CD14-positive monocyte (primary cell): Measurements from ENCODE around the gene NKX1-2. TPM values are rescaled to one million over a fixed set of nuclear protein-coding genes. Genes with fewer than 3 reads are reported as not detected.
A peak's percentile ranks its signal among the peaks of the same experiment; 100 is the strongest.

Experiments used
- DNase-seq, 3 donors: peaks; one replicate each; pipeline ENCODE4 v3.0.0-alpha.2; 2011 to 2022
- H2AFZ ChIP-seq: 2 replicates; pipeline ENCODE4 v1.6.0; 2012; ENCODE audit warnings: mild to moderate bottlenecking, low read depth, low read length, inconsistent platforms; ENCODE audit not compliant: insufficient read depth, poor library complexity, severe bottlenecking
- H3K27ac ChIP-seq, 2 donors: 1 replicate in 1 of 2; 2 replicates in 1 of 2; pipeline ENCODE4 v1.5.1; 2012 to 2013; ENCODE audit warnings: low read length in 2 of 2, control low read depth in 1 of 2, inconsistent platforms in 1 of 2, low read depth in 1 of 2, mild to moderate bottlenecking in 1 of 2
- H3K27me3 ChIP-seq, 2 donors: one replicate each; pipeline versions ENCODE4 v1.6.0 to v1.6.1; 2011 to 2013; ENCODE audit warnings: low read length in 2 of 2; ENCODE audit not compliant: control insufficient read depth in 2 of 2, insufficient read depth in 2 of 2
- H3K36me3 ChIP-seq, 2 donors: replicated peaks in 1 of 2; 1 replicate in 1 of 2; 2 replicates in 1 of 2; pipeline versions ENCODE4 v1.5.1 to v1.6.1; 2012 to 2013; ENCODE audit warnings: low read length in 2 of 2, control low read depth in 1 of 2, inconsistent platforms in 1 of 2, mild to moderate bottlenecking in 1 of 2; ENCODE audit not compliant: insufficient read depth in 2 of 2, control insufficient read depth in 1 of 2
- H3K4me1 ChIP-seq, 2 donors: 1 replicate in 1 of 2; 2 replicates in 1 of 2; pipeline versions ENCODE4 v1.5.1 to v1.6.1; 2012 to 2013; ENCODE audit warnings: low read length in 2 of 2, control low read depth in 1 of 2, inconsistent platforms in 1 of 2, mild to moderate bottlenecking in 1 of 2, moderate library complexity in 1 of 2; ENCODE audit not compliant: insufficient read depth in 2 of 2, control insufficient read depth in 1 of 2
- H3K4me2 ChIP-seq: replicated peaks from 2 replicates; pipeline ENCODE3; 2012; ENCODE audit warnings: low read length, moderate library complexity, mild to moderate bottlenecking; ENCODE audit not compliant: poor library complexity, severe bottlenecking; ENCODE audit errors: extremely low read depth
- H3K4me3 ChIP-seq, 3 experiments: fragments of 200-600 bp in 1 of 3; sonication (generic) in 1 of 3; replicated peaks in 1 of 3; 1 replicate in 2 of 3; 2 replicates in 1 of 3; pipeline ENCODE4 v1.5.1; 2011 to 2013; ENCODE audit warnings: low read length in 3 of 3, mild to moderate bottlenecking in 3 of 3, control low read depth in 2 of 3, low read depth in 2 of 3, inconsistent platforms in 1 of 3, moderate library complexity in 1 of 3
- H3K79me2 ChIP-seq: 2 replicates; pipeline ENCODE4 v1.6.0; 2012; ENCODE audit warnings: mild to moderate bottlenecking, control low read depth, inconsistent platforms, low read length, moderate library complexity; ENCODE audit not compliant: insufficient read depth
- H3K9ac ChIP-seq: 2 replicates; pipeline ENCODE4 v1.6.0; 2017; ENCODE audit warnings: low read length, mild to moderate bottlenecking; ENCODE audit not compliant: insufficient read depth, poor library complexity, severe bottlenecking
- H3K9me3 ChIP-seq, 2 donors: replicated peaks in 1 of 2; 1 replicate in 1 of 2; 2 replicates in 1 of 2; pipeline versions ENCODE4 v1.5.1 to v1.6.1; 2012 to 2013; ENCODE audit warnings: low read length in 2 of 2, control low read depth in 1 of 2; ENCODE audit not compliant: control insufficient read depth in 1 of 2, insufficient read depth in 1 of 2
- H4K20me1 ChIP-seq: 2 replicates; pipeline ENCODE4 v1.6.0; 2012; ENCODE audit warnings: mild to moderate bottlenecking, low read length, control low read depth, moderate library complexity; ENCODE audit not compliant: insufficient read depth
- H3K27ac Mint-ChIP-seq, 7 donors: one replicate each; pipeline ENCODE4 v1.8.0; 2020; ENCODE audit warnings: mild to moderate bottlenecking in 7 of 7, mixed read lengths in 7 of 7, moderate library complexity in 6 of 7, inconsistent platforms in 2 of 7
- H3K27me3 Mint-ChIP-seq, 3 donors: one replicate each; pipeline ENCODE4 v1.8.0; 2021 to 2022; ENCODE audit warnings: low read depth in 3 of 3, mild to moderate bottlenecking in 3 of 3, mixed read lengths in 3 of 3, moderate library complexity in 3 of 3, inconsistent platforms in 1 of 3
- H3K36me3 Mint-ChIP-seq, 2 donors: one replicate each; pipeline ENCODE4 v1.8.0; 2020; ENCODE audit warnings: mixed read lengths in 2 of 2, inconsistent platforms in 1 of 2, mild to moderate bottlenecking in 1 of 2
- H3K4me1 Mint-ChIP-seq: one replicate; pipeline ENCODE4 v1.8.0; 2020; ENCODE audit warnings: mild to moderate bottlenecking, mixed read lengths
- H3K4me3 Mint-ChIP-seq, 2 donors: one replicate each; pipeline ENCODE4 v1.8.0; 2020; ENCODE audit warnings: mild to moderate bottlenecking in 2 of 2, mixed read lengths in 2 of 2, moderate library complexity in 1 of 2
- H3K9me3 Mint-ChIP-seq, 7 donors: one replicate each; pipeline ENCODE4 v1.8.0; 2020 to 2022; ENCODE audit warnings: mixed read lengths in 7 of 7, mild to moderate bottlenecking in 6 of 7, moderate library complexity in 6 of 7, inconsistent platforms in 2 of 7
- WGBS: methylation state at CpG from one replicate; pipeline ENCODE4 v1.1.5; 2013; ENCODE audit warnings: missing lambda C conversion rate; ENCODE audit not compliant: insufficient coverage; 5-methylcytosine and 5-hydroxymethylcytosine counted together
- intact Hi-C, 2 donors: fragments of 100-400 bp; cut with micrococcal nuclease; formaldehyde crosslinking; loops; one replicate each; pipeline versions ENCODE4 v1.15.0 to v1.15.1; 2023
- polyA plus RNA-seq, 3 donors: library from polyadenylated mRNA; depleted of rRNA in 1 of 3; unstranded in 2 of 3; stranded (reverse) in 1 of 3; fragments of 300-500 nt in 2 of 3; fragments of >200 nt in 1 of 3; fragmentation: Illumina TruSeq in 2 of 3; gene quantifications; 1 replicate in 2 of 3; 2 replicates in 1 of 3; pipeline ENCODE4 v1.2.3, GENCODE V29; 2012 to 2021
- TF ChIP-seq, protein P1 (sequence below): fragments of 200-600 bp; IDR thresholded peaks from one replicate; pipeline ENCODE4 v1.8.0; 2022; ENCODE audit warnings: antibody characterized with exemption, mild to moderate bottlenecking

NKX1-2 gene
- polyA plus RNA-seq, 3 donors = not detected

DNA sequence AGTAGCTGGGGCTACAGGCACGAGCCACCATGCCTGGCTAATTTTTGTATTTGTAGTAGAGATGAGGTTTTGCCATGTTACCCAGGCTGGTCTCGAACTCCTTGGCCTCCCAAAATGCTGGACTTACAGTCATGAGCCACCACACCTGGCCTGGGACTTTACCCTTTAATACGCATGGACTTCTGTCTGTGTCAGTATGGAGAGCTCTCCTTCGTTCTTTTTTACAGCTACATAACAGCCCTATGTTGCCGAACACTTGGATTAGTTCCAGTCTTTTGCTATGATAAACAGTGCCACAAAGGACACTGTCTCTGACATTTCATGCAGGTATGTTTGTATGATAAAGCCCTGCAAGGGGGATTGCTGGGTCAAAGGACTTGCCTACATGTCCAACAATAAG, 20.3 kb downstream of the NKX1-2 start:
- H3K4me2 ChIP-seq = no peak overlapping the region
- no peak overlapping the region for H3K4me3 ChIP-seq
- no peaks in the 10 kb centered on the region for H4K20me1 ChIP-seq
- no peaks in the 10 kb centered on the region for H3K4me1 Mint-ChIP-seq
- H3K27me3 ChIP-seq = peaks cover 3 to 13% of the 10 kb centered on the region in 2 donors
- TF ChIP-seq, protein P1, sequence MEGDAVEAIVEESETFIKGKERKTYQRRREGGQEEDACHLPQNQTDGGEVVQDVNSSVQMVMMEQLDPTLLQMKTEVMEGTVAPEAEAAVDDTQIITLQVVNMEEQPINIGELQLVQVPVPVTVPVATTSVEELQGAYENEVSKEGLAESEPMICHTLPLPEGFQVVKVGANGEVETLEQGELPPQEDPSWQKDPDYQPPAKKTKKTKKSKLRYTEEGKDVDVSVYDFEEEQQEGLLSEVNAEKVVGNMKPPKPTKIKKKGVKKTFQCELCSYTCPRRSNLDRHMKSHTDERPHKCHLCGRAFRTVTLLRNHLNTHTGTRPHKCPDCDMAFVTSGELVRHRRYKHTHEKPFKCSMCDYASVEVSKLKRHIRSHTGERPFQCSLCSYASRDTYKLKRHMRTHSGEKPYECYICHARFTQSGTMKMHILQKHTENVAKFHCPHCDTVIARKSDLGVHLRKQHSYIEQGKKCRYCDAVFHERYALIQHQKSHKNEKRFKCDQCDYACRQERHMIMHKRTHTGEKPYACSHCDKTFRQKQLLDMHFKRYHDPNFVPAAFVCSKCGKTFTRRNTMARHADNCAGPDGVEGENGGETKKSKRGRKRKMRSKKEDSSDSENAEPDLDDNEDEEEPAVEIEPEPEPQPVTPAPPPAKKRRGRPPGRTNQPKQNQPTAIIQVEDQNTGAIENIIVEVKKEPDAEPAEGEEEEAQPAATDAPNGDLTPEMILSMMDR = no peak
- intact Hi-C loops = no loop called here
- H2AFZ ChIP-seq = no peak overlapping the region
- WGBS = no CpG with 5 or more reads among the region's 5 CpGs
- H3K4me3 Mint-ChIP-seq = no peak overlapping the region
- H3K36me3 Mint-ChIP-seq = no peaks in the 10 kb centered on the region
- H3K9me3 Mint-ChIP-seq = peaks cover 0 to 2% (median 0%) of the 10 kb centered on the region in 7 donors
- no peaks in the 10 kb centered on the region for H3K9me3 ChIP-seq
- no peaks in the 10 kb centered on the region for H3K36me3 ChIP-seq
- H3K9ac ChIP-seq = no peak overlapping the region
- no peak overlapping the region for H3K27ac ChIP-seq
- no peaks in the 10 kb centered on the region for H3K4me1 ChIP-seq
- H3K79me2 ChIP-seq = no peaks in the 10 kb centered on the region
- H3K27ac Mint-ChIP-seq = no peak overlapping the region
- DNase-seq = no peak
- peaks cover 22 to 44% (median 22%) of the 10 kb centered on the region in 3 donors for H3K27me3 Mint-ChIP-seq

DNA sequence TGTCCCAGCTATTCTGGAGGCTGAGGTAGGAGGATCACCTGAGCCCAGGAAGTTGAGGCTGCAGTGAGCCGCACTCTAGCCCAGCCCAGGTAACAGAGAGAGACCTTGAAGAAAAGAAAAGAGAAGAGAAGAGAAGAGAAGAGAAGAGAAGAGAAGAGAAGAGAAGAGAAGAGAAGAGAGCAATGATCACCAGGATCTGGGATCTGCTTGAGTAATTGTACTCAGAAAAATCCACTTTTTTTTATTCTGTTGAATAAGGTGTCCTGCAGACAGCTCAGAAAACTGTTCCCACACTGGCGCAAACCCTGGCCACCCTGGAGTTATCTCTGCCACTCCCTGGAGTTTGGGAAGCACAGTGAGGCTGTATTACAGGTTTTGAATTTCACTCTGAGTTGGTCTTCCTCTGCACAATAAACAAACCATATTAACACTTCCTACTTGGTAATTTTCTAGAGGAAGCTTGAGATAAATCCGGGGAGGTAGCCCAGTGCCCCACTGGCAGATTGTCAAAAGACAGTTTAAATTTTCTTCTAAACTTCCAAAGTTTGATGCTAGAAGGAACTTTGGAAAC, 21.5 kb downstream of the NKX1-2 start:
- 100% methylated on average over 1 of the region's 3 CpGs for WGBS
- Mint-ChIP-seq H3K4me3 (no peak overlapping the region), H3K27me3 (peaks cover 25 to 52% (median 27%) of the 10 kb centered on the region in 3 donors), H3K4me1 (no peaks in the 10 kb centered on the region), H3K36me3 (no peaks in the 10 kb centered on the region), H3K27ac (peak overlapping the region in 1 of 7 donors; percentile 79), H3K9me3 (peaks cover 0 to 2% (median 0%) of the 10 kb centered on the region in 7 donors)
- intact Hi-C loops = no loop called here
- Histone ChIP-seq H3K4me2 (no peak overlapping the region), H3K79me2 (no peaks in the 10 kb centered on the region), H4K20me1 (no peaks in the 10 kb centered on the region), H3K36me3 (no peaks in the 10 kb centered on the region), H2AFZ (peak overlapping the region; percentile 41), H3K27me3 (peaks cover 3 to 17% of the 10 kb centered on the region in 2 donors), H3K4me3 (no peak overlapping the region), H3K27ac (no peak overlapping the region), H3K9me3 (no peaks in the 10 kb centered on the region), H3K4me1 (no peaks in the 10 kb centered on the region), H3K9ac (no peak overlapping the region)
- TF ChIP-seq, protein P1 = no peak
- DNase-seq = no peak
